WTC11 (cell line): ENCODE measurements around the gene SPATA12. TPM values are rescaled to one million over a fixed set of nuclear protein-coding genes. Genes with fewer than 3 reads are reported as not detected.
A peak's percentile ranks its signal among the peaks of the same experiment; 100 is the strongest.

ENCODE experiments used
- ATAC-seq: fragments of 200-7000 bp; cut with Tn5 transposase; 2 replicates; pipeline ENCODE4 v1.10.0; 2021; ENCODE audit warnings: mild to moderate bottlenecking, moderate library complexity
- CTCF ChIA-PET: fragments of 300-600 bp; sonication (Branson Sonifier 250); formaldehyde crosslinking; loops from one replicate; lab custom pipeline; 2021; ENCODE audit warnings: antibody characterized with exemption; lab: Charles Lee
- POLR2A ChIA-PET: fragments of 350-600 bp; sonication (Branson Sonifier 250); formaldehyde crosslinking; loops from one replicate; lab custom pipeline; 2021; ENCODE audit warnings: antibody characterized with exemption; lab: Charles Lee
- DNase-seq: peaks from one replicate; pipeline ENCODE4 v3.0.0; 2021; ENCODE audit warnings: low spot score
- H3K27ac Mint-ChIP-seq: 2 replicates; pipeline ENCODE4 v1.8.0; 2021; ENCODE audit warnings: mixed read lengths
- H3K27me3 Mint-ChIP-seq: 2 replicates; pipeline ENCODE4 v1.8.0; 2021; ENCODE audit warnings: low read depth, mild to moderate bottlenecking, moderate library complexity, mixed read lengths
- H3K36me3 Mint-ChIP-seq: 2 replicates; pipeline ENCODE4 v1.8.0; 2021; ENCODE audit warnings: mixed read lengths
- H3K4me1 Mint-ChIP-seq: 2 replicates; pipeline ENCODE4 v1.8.0; 2022; ENCODE audit warnings: mixed read lengths
- H3K4me3 Mint-ChIP-seq: 2 replicates; pipeline ENCODE4 v1.8.0; 2021; ENCODE audit warnings: mild to moderate bottlenecking, moderate library complexity, mixed read lengths
- H3K9me3 Mint-ChIP-seq: 2 replicates; pipeline ENCODE4 v1.8.0; 2021; ENCODE audit warnings: mixed read lengths
- E2F1 ChIP-seq: sonication (generic); formaldehyde crosslinking; IDR thresholded peaks from 2 replicates; pipeline ENCODE4 v1.8.0; 2022; ENCODE audit warnings: mild to moderate bottlenecking, missing genetic modification reagents
- EMX1 ChIP-seq: fragments of 250-450 bp; sonication (Bioruptor Pico); IDR thresholded peaks from 2 replicates; pipeline ENCODE4 v1.8.0; 2021; ENCODE audit warnings: mild to moderate bottlenecking
- FOXP1 ChIP-seq: sonication (generic); formaldehyde crosslinking; IDR thresholded peaks from 2 replicates; pipeline ENCODE4 v1.8.0; 2022; ENCODE audit warnings: missing genetic modification reagents, mild to moderate bottlenecking, moderate library complexity, borderline replicate concordance
- JUN ChIP-seq: sonication (generic); formaldehyde crosslinking; IDR thresholded peaks from 2 replicates; pipeline ENCODE4 v1.8.0; 2023; ENCODE audit warnings: mild to moderate bottlenecking, missing genetic modification reagents
- OVOL2 ChIP-seq: fragments of 250-450 bp; sonication (Bioruptor Pico); IDR thresholded peaks from 2 replicates; pipeline ENCODE4 v1.9.0; 2021; ENCODE audit warnings: mild to moderate bottlenecking, borderline replicate concordance
- SOX15 ChIP-seq: fragments of 250-450 bp; sonication (Bioruptor Pico); IDR thresholded peaks from 2 replicates; pipeline ENCODE4 v1.9.0; 2021; ENCODE audit warnings: mild to moderate bottlenecking
- TCF7 ChIP-seq: sonication (generic); formaldehyde crosslinking; IDR thresholded peaks from 2 replicates; pipeline ENCODE4 v1.8.0; 2022; ENCODE audit warnings: mild to moderate bottlenecking, low read depth, missing genetic modification reagents, moderate library complexity
- TEAD1 ChIP-seq: sonication (generic); formaldehyde crosslinking; IDR thresholded peaks from 2 replicates; pipeline ENCODE4 v1.8.0; 2022; ENCODE audit warnings: mild to moderate bottlenecking, missing genetic modification reagents
- TP53 ChIP-seq: sonication (generic); formaldehyde crosslinking; IDR thresholded peaks from 2 replicates; pipeline ENCODE4 v1.8.1; 2023; ENCODE audit warnings: mild to moderate bottlenecking, missing genetic modification reagents
- ZNF416 ChIP-seq: fragments of 250-450 bp; sonication (Bioruptor Pico); IDR thresholded peaks from 2 replicates; pipeline ENCODE4 v1.9.0; 2021; ENCODE audit warnings: mild to moderate bottlenecking, inconsistent platforms
- total RNA-seq: library from RNA; stranded (reverse); gene quantifications from 3 replicates; pipeline ENCODE4 v1.2.3, GENCODE V29; 2021
- TF ChIP-seq, protein P1 (sequence below): sonication (generic); formaldehyde crosslinking; IDR thresholded peaks from 2 replicates; pipeline ENCODE4 v1.8.0; 2022; ENCODE audit warnings: mild to moderate bottlenecking, missing genetic modification reagents
- TF ChIP-seq, protein P2 (sequence below): sonication (generic); formaldehyde crosslinking; IDR thresholded peaks from 2 replicates; pipeline ENCODE4 v1.8.0; 2023; ENCODE audit warnings: missing genetic modification reagents
- TF ChIP-seq, protein P3 (sequence below): sonication (generic); formaldehyde crosslinking; IDR thresholded peaks from 2 replicates; pipeline ENCODE4 v1.8.0; 2022; ENCODE audit warnings: missing genetic modification reagents
- TF ChIP-seq, protein P4 (sequence below): sonication (generic); formaldehyde crosslinking; IDR thresholded peaks from 2 replicates; pipeline ENCODE4 v1.8.1; 2023; ENCODE audit warnings: mild to moderate bottlenecking, missing genetic modification reagents
- TF ChIP-seq, protein P5 (sequence below): fragments of 250-450 bp; sonication (Bioruptor Pico); IDR thresholded peaks from 2 replicates; pipeline ENCODE4 v1.9.0; 2021; ENCODE audit warnings: mild to moderate bottlenecking
- TF ChIP-seq, protein P6 (sequence below): fragments of 250-450 bp; sonication (Bioruptor Pico); IDR thresholded peaks from 2 replicates; pipeline ENCODE4 v1.9.0; 2021; ENCODE audit warnings: mild to moderate bottlenecking

SPATA12 gene
- total RNA-seq, 1 experiment from 2014 or later, result 0.39 TPM

DNA sequence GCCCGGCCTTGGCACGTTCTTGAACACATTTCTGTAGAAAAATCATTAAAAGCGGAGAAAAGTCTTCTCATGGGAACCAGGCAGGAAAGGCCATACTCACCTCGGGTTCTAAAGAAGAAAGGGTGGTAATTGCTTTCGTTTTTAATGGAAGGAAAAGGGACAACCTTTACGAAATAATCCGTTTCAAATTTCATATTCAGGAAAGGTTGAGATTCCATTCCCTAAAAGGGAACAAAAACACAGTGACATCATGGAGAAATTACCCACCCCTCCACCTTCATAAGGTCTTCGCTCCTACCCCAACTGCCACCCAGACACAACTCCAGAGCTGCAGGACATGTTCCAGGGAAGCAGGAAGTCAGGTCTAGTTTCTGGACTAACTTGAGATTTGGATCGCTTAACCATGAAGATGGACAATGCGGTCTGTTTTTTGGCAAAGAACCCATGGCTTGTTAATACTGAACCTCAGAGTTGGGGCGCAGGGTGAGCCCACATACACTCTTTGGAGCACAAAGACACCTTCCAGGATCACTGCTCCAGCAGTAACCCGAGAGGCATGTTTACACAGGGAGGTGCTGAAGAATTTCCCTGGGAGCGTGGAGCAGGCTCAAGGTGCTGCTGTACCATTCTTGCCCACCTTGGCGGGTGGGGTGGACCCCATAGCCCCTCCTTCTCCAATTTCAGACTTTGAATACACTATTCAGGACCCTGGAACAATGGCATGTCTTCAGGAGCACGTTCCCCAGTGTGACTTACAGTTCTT is 49.2 kb downstream of the SPATA12 start:
- no peaks in the 10 kb centered on the region for H3K9me3 Mint-ChIP-seq
- POLR2A ChIA-PET, result no interaction called here
- H3K4me3 Mint-ChIP-seq, result no peak overlapping the region
- no peaks in the 10 kb centered on the region for H3K27me3 Mint-ChIP-seq
- H3K27ac Mint-ChIP-seq, result peak overlapping the region; percentile 88
- peak; percentile 62 for ATAC-seq
- H3K36me3 Mint-ChIP-seq, result peaks cover 66% of the 10 kb centered on the region
- peaks cover 37% of the 10 kb centered on the region for H3K4me1 Mint-ChIP-seq
- TF ChIP-seq EMX1 (CRISPR knock-in tag), result no peak
- TF ChIP-seq, protein P1, sequence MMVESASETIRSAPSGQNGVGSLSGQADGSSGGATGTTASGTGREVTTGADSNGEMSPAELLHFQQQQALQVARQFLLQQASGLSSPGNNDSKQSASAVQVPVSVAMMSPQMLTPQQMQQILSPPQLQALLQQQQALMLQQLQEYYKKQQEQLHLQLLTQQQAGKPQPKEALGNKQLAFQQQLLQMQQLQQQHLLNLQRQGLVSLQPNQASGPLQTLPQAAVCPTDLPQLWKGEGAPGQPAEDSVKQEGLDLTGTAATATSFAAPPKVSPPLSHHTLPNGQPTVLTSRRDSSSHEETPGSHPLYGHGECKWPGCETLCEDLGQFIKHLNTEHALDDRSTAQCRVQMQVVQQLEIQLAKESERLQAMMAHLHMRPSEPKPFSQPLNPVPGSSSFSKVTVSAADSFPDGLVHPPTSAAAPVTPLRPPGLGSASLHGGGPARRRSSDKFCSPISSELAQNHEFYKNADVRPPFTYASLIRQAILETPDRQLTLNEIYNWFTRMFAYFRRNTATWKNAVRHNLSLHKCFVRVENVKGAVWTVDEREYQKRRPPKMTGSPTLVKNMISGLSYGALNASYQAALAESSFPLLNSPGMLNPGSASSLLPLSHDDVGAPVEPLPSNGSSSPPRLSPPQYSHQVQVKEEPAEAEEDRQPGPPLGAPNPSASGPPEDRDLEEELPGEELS (CRISPR knock-in tag), result no peak
- TF ChIP-seq, all 79 proteins: peak for 0
- CTCF ChIA-PET, result interaction anchor here (1.1 to 4.2 kb wide), 4 partner anchors 8 to 60 kb away, joined by 3 to 35 read pairs (median 19); no protein-coding TSS in a partner anchor
- DNase-seq, result no peak

GRCh38 chr3:57110214-57110613 is 49.8 kb downstream of the SPATA12 start:
- no peak overlapping the region for H3K4me3 Mint-ChIP-seq
- no peak for DNase-seq

More at GRCh38 chr3:57110214-57110613, 49.8 kb downstream of the SPATA12 start:
- ATAC-seq, result peak; percentile 8; the same call in 1 of the 2 replicates
- ChIA-PET CTCF (interaction anchor here (0.8 to 4.2 kb wide), 9 partner anchors 9 to 75 kb away, joined by 3 to 35 read pairs (median 4); no protein-coding TSS in a partner anchor), POLR2A (no interaction called here)
- Mint-ChIP-seq H3K27ac (peak overlapping the region; percentile 88), H3K4me1 (peaks cover 41% of the 10 kb centered on the region), H3K36me3 (peaks cover 63% of the 10 kb centered on the region), H3K27me3 (no peaks in the 10 kb centered on the region), H3K9me3 (no peaks in the 10 kb centered on the region)
- TF ChIP-seq, protein P2, sequence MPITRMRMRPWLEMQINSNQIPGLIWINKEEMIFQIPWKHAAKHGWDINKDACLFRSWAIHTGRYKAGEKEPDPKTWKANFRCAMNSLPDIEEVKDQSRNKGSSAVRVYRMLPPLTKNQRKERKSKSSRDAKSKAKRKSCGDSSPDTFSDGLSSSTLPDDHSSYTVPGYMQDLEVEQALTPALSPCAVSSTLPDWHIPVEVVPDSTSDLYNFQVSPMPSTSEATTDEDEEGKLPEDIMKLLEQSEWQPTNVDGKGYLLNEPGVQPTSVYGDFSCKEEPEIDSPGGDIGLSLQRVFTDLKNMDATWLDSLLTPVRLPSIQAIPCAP (CRISPR knock-in tag), result no peak
- TF ChIP-seq TCF7 (CRISPR knock-in tag), result no peak
- TF ChIP-seq, protein P3, sequence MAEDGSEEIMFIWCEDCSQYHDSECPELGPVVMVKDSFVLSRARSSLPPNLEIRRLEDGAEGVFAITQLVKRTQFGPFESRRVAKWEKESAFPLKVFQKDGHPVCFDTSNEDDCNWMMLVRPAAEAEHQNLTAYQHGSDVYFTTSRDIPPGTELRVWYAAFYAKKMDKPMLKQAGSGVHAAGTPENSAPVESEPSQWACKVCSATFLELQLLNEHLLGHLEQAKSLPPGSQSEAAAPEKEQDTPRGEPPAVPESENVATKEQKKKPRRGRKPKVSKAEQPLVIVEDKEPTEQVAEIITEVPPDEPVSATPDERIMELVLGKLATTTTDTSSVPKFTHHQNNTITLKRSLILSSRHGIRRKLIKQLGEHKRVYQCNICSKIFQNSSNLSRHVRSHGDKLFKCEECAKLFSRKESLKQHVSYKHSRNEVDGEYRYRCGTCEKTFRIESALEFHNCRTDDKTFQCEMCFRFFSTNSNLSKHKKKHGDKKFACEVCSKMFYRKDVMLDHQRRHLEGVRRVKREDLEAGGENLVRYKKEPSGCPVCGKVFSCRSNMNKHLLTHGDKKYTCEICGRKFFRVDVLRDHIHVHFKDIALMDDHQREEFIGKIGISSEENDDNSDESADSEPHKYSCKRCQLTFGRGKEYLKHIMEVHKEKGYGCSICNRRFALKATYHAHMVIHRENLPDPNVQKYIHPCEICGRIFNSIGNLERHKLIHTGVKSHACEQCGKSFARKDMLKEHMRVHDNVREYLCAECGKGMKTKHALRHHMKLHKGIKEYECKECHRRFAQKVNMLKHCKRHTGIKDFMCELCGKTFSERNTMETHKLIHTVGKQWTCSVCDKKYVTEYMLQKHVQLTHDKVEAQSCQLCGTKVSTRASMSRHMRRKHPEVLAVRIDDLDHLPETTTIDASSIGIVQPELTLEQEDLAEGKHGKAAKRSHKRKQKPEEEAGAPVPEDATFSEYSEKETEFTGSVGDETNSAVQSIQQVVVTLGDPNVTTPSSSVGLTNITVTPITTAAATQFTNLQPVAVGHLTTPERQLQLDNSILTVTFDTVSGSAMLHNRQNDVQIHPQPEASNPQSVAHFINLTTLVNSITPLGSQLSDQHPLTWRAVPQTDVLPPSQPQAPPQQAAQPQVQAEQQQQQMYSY (CRISPR knock-in tag), result no peak
- TF ChIP-seq TP53 (CRISPR knock-in tag), result no peak
- TF ChIP-seq ZNF416, result no peak
- no peak for TF ChIP-seq E2F1
- TF ChIP-seq JUN (CRISPR knock-in tag), result no peak
- TF ChIP-seq, protein P4, sequence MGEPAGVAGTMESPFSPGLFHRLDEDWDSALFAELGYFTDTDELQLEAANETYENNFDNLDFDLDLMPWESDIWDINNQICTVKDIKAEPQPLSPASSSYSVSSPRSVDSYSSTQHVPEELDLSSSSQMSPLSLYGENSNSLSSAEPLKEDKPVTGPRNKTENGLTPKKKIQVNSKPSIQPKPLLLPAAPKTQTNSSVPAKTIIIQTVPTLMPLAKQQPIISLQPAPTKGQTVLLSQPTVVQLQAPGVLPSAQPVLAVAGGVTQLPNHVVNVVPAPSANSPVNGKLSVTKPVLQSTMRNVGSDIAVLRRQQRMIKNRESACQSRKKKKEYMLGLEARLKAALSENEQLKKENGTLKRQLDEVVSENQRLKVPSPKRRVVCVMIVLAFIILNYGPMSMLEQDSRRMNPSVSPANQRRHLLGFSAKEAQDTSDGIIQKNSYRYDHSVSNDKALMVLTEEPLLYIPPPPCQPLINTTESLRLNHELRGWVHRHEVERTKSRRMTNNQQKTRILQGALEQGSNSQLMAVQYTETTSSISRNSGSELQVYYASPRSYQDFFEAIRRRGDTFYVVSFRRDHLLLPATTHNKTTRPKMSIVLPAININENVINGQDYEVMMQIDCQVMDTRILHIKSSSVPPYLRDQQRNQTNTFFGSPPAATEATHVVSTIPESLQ, result no peak
- TF ChIP-seq TEAD1 (CRISPR knock-in tag), result no peak
- TF ChIP-seq, protein P5, sequence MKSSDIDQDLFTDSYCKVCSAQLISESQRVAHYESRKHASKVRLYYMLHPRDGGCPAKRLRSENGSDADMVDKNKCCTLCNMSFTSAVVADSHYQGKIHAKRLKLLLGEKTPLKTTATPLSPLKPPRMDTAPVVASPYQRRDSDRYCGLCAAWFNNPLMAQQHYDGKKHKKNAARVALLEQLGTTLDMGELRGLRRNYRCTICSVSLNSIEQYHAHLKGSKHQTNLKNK (CRISPR knock-in tag), result no peak
- TF ChIP-seq OVOL2 (CRISPR knock-in tag), result no peak
- TF ChIP-seq SOX15 (CRISPR knock-in tag), result no peak
- TF ChIP-seq, protein P6, sequence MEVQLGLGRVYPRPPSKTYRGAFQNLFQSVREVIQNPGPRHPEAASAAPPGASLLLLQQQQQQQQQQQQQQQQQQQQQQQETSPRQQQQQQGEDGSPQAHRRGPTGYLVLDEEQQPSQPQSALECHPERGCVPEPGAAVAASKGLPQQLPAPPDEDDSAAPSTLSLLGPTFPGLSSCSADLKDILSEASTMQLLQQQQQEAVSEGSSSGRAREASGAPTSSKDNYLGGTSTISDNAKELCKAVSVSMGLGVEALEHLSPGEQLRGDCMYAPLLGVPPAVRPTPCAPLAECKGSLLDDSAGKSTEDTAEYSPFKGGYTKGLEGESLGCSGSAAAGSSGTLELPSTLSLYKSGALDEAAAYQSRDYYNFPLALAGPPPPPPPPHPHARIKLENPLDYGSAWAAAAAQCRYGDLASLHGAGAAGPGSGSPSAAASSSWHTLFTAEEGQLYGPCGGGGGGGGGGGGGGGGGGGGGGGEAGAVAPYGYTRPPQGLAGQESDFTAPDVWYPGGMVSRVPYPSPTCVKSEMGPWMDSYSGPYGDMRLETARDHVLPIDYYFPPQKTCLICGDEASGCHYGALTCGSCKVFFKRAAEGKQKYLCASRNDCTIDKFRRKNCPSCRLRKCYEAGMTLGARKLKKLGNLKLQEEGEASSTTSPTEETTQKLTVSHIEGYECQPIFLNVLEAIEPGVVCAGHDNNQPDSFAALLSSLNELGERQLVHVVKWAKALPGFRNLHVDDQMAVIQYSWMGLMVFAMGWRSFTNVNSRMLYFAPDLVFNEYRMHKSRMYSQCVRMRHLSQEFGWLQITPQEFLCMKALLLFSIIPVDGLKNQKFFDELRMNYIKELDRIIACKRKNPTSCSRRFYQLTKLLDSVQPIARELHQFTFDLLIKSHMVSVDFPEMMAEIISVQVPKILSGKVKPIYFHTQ (CRISPR knock-in tag), result no peak
- no peak for TF ChIP-seq FOXP1
